HG03432 (cell line): ENCODE data around the gene AMIGO2.
"Not testable (repeated sequence)": the region's sequence is repeated elsewhere in the genome, so short reads cannot be mapped to it uniquely, and the experiment has no call there.

ENCODE experiments used
- ATAC-seq: cut with Tn5 transposase; IDR thresholded peaks from one replicate; pipeline ENCODE4 v1.9.1; 2021; ENCODE audit warnings: mild to moderate bottlenecking, moderate library complexity; ENCODE audit not compliant: unreplicated experiment

The AMIGO2 gene

GRCh38 chr12:47075192-47076084, 4.3 kb downstream of the AMIGO2 start:
- ATAC-seq = no peak

- no peak for ATAC-seq
These were observed 5.0 kb downstream of the AMIGO2 start for GRCh38 chr12:47074757-47075156.

- no peak for ATAC-seq
These were observed 5.8 kb downstream of the AMIGO2 start for GRCh38 chr12:47073951-47074350.

GRCh38 chr12:47071241-47071852, 8.4 kb downstream of the AMIGO2 start:
- ATAC-seq = no peak

GRCh38 chr12:47070310-47070709, 9.4 kb downstream of the AMIGO2 start:
- ATAC-seq = no peak

- no peak for ATAC-seq
These were observed 11.2 kb downstream of the AMIGO2 start for GRCh38 chr12:47068539-47068938.

GRCh38 chr12:47067771-47068431, 11.9 kb downstream of the AMIGO2 start:
- no peak for ATAC-seq

GRCh38 chr12:47067176-47067575, 12.6 kb downstream of the AMIGO2 start:
- no peak for ATAC-seq

- no peak for ATAC-seq
These were observed 13.3 kb downstream of the AMIGO2 start for GRCh38 chr12:47066278-47067025.

- ATAC-seq = no peak
These were observed 14.2 kb downstream of the AMIGO2 start for GRCh38 chr12:47065546-47065945.

- ATAC-seq = not testable (repeated sequence)
These were observed 21.1 kb downstream of the AMIGO2 start for GRCh38 chr12:47058640-47059039.

- ATAC-seq = not testable (repeated sequence)
These were observed 22.8 kb downstream of the AMIGO2 start for GRCh38 chr12:47056944-47057343.

- ATAC-seq = not testable (repeated sequence)
These were observed 23.9 kb downstream of the AMIGO2 start for GRCh38 chr12:47055856-47056255.

- ATAC-seq = no peak
These were observed 25.1 kb downstream of the AMIGO2 start for GRCh38 chr12:47054659-47055058.

GRCh38 chr12:47053961-47054360, 25.8 kb downstream of the AMIGO2 start:
- no peak for ATAC-seq

- ATAC-seq = no peak
These were observed 27.5 kb downstream of the AMIGO2 start for GRCh38 chr12:47052274-47052673.

GRCh38 chr12:47051291-47051690, 28.5 kb downstream of the AMIGO2 start:
- ATAC-seq = not testable (repeated sequence)

GRCh38 chr12:47048541-47048940, 31.2 kb downstream of the AMIGO2 start:
- ATAC-seq = no peak

GRCh38 chr12:47041327-47041726, 38.4 kb downstream of the AMIGO2 start:
- no peak for ATAC-seq

- no peak for ATAC-seq
These were observed 40.0 kb downstream of the AMIGO2 start for GRCh38 chr12:47039756-47040155.

GRCh38 chr12:47039079-47039478, 40.7 kb downstream of the AMIGO2 start:
- ATAC-seq = no peak
